AG09319 (cell line): ENCODE measurements around the gene KLHL2.
"Not testable (repeated sequence)": the region's sequence is repeated elsewhere in the genome, so short reads cannot be mapped to it uniquely, and the experiment has no call there.

ENCODE experiments used
- DNase-seq: peaks from one replicate; pipeline ENCODE4 v3.0.0-alpha.2; 2010; ENCODE audit warnings: low read depth; ENCODE audit errors: extremely low read depth
- CTCF ChIP-seq: IDR thresholded peaks from 2 replicates; pipeline ENCODE4 v1.5.1; 2011; ENCODE audit warnings: low read depth, mild to moderate bottlenecking, inconsistent platforms, low read length, moderate library complexity

Gene KLHL2

GRCh38 chr4:165203541-165204461, 3.6 kb upstream of the KLHL2 start:
- no peak for DNase-seq
- TF ChIP-seq CTCF = no peak

GRCh38 chr4:165204462-165204830, 2.9 kb upstream of the KLHL2 start:
- TF ChIP-seq CTCF = no peak

GRCh38 chr4:165207016-165207430, 338 bp upstream of the KLHL2 start:
- no peak for DNase-seq
- no peak for TF ChIP-seq CTCF

More at GRCh38 chr4:165204462-165204830, 2.9 kb upstream of the KLHL2 start:
- no peak for DNase-seq

DNA sequence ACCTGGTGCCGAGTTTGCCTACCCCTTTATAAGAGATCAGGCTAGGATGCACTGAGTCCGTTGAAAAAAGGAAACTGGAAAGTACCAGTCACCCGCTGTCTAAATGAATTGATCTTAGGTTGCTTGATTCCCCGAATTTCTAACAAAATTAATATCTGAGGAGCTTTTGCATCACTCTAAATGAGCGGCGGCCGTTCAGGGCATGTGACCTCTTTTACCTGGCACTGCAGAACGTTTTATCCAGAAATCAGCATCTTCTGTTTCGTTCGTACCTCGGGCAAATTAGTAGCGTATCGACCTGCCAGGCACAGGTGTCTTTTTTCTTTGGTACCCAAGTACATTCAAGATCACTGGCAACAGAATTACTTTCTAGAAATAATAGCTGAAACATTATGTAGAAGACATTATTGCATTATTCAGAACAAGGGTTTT, 876 bp downstream of the KLHL2 start:
- DNase-seq = no peak

DNA sequence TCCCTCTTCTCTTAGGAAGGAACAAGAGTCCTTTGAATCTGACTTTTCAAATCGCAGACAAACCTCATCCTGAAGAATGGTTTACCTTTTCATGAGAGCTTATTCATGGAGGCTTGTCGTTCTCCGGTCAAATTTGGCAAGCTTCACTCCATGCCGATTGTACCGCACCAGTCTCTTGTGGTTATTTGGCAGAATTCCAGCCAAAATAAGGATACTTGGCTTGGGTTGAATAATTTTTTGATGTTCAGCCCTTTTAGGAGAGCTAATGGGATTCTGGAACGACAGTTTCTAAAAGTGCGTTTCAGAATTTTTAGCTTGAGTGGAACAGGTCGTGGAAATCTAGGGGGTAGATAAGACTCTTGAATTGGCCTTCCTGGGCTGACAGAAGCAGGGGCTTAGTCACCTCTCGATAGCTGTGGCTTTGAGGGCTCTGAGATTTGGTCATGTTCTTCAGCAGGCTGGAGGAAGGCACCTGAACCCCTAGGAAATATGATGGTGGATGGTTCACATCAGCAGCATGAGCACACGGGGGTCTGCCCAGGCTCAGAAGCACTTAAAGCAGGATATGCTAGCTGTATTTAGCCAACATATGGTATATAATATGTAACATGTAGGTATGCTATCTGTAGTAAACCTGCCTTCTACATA, 1.5 kb downstream of the KLHL2 start:
- no peak for DNase-seq
- TF ChIP-seq CTCF = no peak

More for the DNA sequence above, 876 bp downstream of the KLHL2 start:
- no peak for TF ChIP-seq CTCF

GRCh38 chr4:165209796-165210195, 2.4 kb downstream of the KLHL2 start:
- TF ChIP-seq CTCF = no peak
- DNase-seq = no peak

DNA sequence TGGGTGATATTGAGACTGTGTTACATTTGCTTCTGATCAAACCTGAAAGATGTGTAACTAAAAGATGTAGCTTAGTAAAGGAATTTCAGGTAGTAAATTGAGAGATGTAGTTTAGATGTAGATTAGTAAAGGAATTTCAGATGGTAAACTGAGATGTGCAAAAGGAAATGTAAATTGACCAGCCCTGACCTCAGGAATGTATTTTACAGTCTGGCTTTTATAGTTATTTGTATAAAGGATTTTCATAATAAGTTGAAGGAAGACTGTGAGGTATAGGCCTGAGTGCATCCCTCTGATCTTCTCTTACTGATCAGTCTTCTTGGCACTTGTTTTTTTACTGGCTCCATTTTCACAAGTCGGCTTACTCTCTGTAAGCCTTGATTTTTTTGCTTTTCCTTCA, 3.2 kb downstream of the KLHL2 start:
- no peak for DNase-seq
- no peak for TF ChIP-seq CTCF

- not testable (repeated sequence) for DNase-seq
These were observed 5.3 kb downstream of the KLHL2 start for GRCh38 chr4:165212647-165213046.

- not testable (repeated sequence) for DNase-seq
These were observed 6.0 kb downstream of the KLHL2 start for GRCh38 chr4:165213404-165213803.

- not testable (repeated sequence) for DNase-seq
These were observed 6.8 kb downstream of the KLHL2 start for GRCh38 chr4:165213991-165214709.
